Upper lobe of left lung (tissue), 4 donors: ENCODE measurements around the gene GFOD1.

Experiments
- EP300 ChIP-seq, 4 donors: sonication (generic); formaldehyde crosslinking; IDR thresholded peaks; one replicate each; pipeline ENCODE4 v1.5.1; 2017; ENCODE audit warnings: antibody characterized with exemption in 4 of 4, control low read depth in 2 of 4
- POLR2A ChIP-seq, 4 donors: fragments of 450-650 bp; IDR thresholded peaks; one replicate each; pipeline ENCODE4 v1.5.1; 2016 to 2017; ENCODE audit warnings: antibody characterized with exemption in 4 of 4, mild to moderate bottlenecking in 2 of 4
- TF ChIP-seq, protein P1 (sequence below), 6 experiments: fragments of 450-650 bp in 4 of 6; fragments of 200-600 bp in 2 of 6; sonication (generic) in 2 of 6; IDR thresholded peaks; one replicate each; pipeline ENCODE4 v1.5.1; 2016 to 2019; ENCODE audit warnings: antibody characterized with exemption in 6 of 6

DNA sequence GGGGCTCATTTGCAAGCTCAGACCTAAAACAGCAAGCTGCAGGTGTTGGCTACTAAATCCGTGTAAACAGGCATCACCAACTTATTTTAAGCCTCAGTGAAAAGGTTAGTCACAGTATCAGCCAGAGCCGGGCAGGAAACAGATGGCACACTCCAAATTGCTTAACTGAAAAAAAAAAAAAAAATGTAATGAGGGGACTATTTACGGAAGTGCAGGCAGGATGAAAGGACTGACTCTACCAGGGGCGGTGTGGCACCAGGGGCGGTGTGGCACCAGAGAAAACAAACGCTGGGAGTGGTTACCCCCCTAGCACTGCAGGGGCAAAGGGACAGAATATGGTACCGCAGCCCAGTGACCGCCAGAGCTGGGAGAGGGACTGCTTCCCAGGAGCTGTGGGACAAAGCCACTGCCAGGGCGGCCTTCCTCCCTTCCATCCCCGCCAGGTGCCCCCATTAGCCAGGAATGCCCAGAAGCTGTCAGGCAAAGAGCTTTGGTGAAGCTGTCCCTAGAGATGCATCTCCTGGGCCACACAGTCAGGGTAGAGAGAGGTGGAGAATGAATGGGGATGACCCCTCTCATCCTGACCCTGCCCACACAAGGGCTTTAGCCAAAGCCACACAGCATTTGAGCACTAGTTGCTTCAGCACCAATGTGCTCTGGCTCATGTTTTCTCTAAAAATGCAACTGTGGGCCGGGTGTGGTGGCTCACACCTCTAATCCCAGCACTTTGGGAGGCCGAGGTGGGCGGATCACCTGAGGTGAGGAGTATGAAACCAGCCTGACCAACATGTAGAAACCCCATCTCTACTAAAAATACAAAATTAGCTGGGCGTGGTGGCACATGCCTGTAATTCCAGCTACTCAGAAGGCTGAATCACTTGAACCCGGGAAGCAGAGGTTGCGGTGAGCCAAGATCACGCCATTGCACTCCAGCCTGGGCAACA, 39.6 kb upstream of the GFOD1 start:
- TF ChIP-seq POLR2A (IDR thresholded peaks at IDR 0.05) (no peak), EP300 (IDR thresholded peaks at IDR 0.05) (peak in 2 of 4 donors; percentile 55 to 58)
- TF ChIP-seq, protein P1, sequence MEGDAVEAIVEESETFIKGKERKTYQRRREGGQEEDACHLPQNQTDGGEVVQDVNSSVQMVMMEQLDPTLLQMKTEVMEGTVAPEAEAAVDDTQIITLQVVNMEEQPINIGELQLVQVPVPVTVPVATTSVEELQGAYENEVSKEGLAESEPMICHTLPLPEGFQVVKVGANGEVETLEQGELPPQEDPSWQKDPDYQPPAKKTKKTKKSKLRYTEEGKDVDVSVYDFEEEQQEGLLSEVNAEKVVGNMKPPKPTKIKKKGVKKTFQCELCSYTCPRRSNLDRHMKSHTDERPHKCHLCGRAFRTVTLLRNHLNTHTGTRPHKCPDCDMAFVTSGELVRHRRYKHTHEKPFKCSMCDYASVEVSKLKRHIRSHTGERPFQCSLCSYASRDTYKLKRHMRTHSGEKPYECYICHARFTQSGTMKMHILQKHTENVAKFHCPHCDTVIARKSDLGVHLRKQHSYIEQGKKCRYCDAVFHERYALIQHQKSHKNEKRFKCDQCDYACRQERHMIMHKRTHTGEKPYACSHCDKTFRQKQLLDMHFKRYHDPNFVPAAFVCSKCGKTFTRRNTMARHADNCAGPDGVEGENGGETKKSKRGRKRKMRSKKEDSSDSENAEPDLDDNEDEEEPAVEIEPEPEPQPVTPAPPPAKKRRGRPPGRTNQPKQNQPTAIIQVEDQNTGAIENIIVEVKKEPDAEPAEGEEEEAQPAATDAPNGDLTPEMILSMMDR (IDR thresholded peaks at IDR 0.05), result peak in 2 of 6 experiments; percentile 8 to 18
